BE2C (cell line): Measurements from ENCODE around the gene ANO9.

Experiments
- DNase-seq: peaks from one replicate; pipeline ENCODE4 v3.0.0-alpha.2; 2020
- H3K27me3 ChIP-seq: fragments of 250-450 bp; sonication (Bioruptor Pico); 2 replicates; pipeline ENCODE4 v1.5.1; 2020; ENCODE audit warnings: mild to moderate bottlenecking
- H3K36me3 ChIP-seq: fragments of 250-450 bp; sonication (Bioruptor Pico); 2 replicates; pipeline ENCODE4 v1.5.1; 2020; ENCODE audit warnings: mild to moderate bottlenecking
- H3K4me1 ChIP-seq: fragments of 250-450 bp; sonication (Bioruptor Pico); 2 replicates; pipeline ENCODE4 v1.5.1; 2020
- H3K4me3 ChIP-seq: 2 replicates; pipeline ENCODE4 v1.5.1; 2011; ENCODE audit warnings: low read depth, low read length
- H3K9me3 ChIP-seq: fragments of 250-450 bp; sonication (Bioruptor Pico); 2 replicates; pipeline ENCODE4 v1.5.1; 2020
- CTCF ChIP-seq: IDR thresholded peaks from 2 replicates; pipeline ENCODE4 v1.5.1; 2012; ENCODE audit warnings: mild to moderate bottlenecking, low read depth, low read length

ANO9 gene

DNA sequence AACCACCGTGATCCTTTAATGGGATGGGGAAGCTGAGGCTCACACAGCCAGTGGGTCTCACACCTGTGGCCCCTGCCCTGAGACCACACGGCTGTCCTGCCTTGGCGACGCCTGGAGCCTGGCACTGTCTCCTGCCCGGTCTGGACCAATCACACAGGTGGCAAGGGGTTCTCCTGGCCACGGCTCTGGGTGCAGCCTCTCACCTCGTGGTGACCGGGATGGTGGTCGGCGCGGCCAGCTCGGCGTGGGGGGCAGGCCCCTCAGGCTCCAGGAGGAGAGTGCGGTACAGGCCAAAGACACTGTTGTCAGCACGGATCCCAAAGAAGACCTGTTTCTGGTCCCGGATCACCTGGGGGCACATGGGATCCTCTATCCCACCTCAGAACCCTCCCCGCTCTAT, 8.7 kb downstream of the ANO9 start:
- H3K27me3 ChIP-seq: no peaks in the 10 kb centered on the region
- no peak for TF ChIP-seq CTCF
- H3K4me3 ChIP-seq: no peak overlapping the region
- no peaks in the 10 kb centered on the region for H3K4me1 ChIP-seq
- no peaks in the 10 kb centered on the region for H3K9me3 ChIP-seq
- DNase-seq: no peak
- no peaks in the 10 kb centered on the region for H3K36me3 ChIP-seq

DNA sequence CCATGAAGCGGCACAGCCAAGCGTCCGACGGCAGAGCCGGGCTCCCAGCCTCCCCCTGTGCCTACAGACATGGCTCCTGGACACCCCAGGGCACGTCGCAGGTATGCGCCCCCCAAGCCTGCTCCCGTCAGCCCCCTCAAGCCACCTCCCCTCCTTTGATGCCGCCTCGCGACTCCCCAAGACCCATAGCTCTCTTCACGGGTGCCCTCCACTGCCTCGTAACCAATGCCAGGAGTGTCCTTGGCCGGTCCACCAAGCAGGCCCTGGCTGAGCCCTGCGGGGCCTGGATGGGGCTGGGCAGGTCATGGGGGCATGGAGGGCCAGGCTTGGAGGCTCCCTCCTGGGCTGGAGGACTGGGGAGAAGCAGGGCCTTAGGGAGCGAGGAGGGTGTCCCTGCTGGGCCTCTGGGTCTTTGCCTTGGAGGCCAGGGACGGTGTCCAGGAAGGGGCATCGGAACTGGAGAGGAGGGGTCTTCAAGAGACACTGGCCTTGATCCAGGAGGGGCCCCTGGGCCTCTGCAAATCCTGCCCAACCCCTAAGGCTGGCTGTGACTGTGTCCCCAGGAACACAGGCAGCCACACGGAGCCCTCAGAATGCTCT, 9.2 kb downstream of the ANO9 start:
- Histone ChIP-seq H3K9me3 (no peaks in the 10 kb centered on the region), H3K27me3 (no peaks in the 10 kb centered on the region), H3K4me1 (no peaks in the 10 kb centered on the region), H3K36me3 (no peaks in the 10 kb centered on the region), H3K4me3 (no peak overlapping the region)
- DNase-seq: no peak
- no peak for TF ChIP-seq CTCF

GRCh38 chr11:431921-432320, 9.9 kb downstream of the ANO9 start:
- H3K36me3 ChIP-seq: no peaks in the 10 kb centered on the region
- H3K4me3 ChIP-seq: no peak overlapping the region
- H3K9me3 ChIP-seq: no peaks in the 10 kb centered on the region
- no peak for TF ChIP-seq CTCF
- no peak for DNase-seq
- H3K4me1 ChIP-seq: no peaks in the 10 kb centered on the region
- no peaks in the 10 kb centered on the region for H3K27me3 ChIP-seq

DNA sequence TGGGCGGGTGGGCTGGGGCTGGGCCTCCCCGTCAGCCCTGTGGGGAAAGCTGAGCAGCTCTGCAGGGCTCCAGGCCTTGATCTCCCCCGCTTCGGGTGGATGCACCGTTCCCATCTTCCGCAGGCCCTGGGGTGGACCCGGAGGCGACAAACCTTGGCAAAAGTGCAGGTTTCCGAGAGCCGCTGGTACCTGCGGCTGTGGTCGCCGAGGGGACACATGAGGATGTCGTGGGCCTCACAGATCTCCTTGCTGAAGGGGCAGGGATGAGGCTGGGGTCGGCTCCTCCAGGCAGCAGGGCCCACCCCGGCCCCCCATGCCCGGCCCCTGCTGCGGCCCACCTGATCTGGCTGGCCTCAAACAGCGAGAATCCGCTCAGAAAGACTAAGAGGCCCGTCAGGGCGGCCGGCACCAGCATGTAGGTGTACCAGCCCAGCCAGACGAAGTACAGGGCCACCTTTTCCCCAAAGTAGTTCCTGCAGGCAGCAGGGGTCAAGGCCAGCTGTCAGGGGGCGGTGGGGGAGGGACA, 11.8 kb downstream of the ANO9 start:
- Histone ChIP-seq H3K27me3 (no peaks in the 10 kb centered on the region), H3K36me3 (no peaks in the 10 kb centered on the region), H3K9me3 (no peaks in the 10 kb centered on the region), H3K4me3 (no peak overlapping the region), H3K4me1 (no peaks in the 10 kb centered on the region)
- no peak for TF ChIP-seq CTCF
- peak; percentile 8 for DNase-seq

GRCh38 chr11:429391-429790, 12.4 kb downstream of the ANO9 start:
- peaks cover 3% of the 10 kb centered on the region; the same call in 1 of the 2 replicates for H3K27me3 ChIP-seq
- no peaks in the 10 kb centered on the region for H3K36me3 ChIP-seq
- no peak for DNase-seq
- no peak for TF ChIP-seq CTCF
- H3K4me3 ChIP-seq: no peak overlapping the region
- H3K4me1 ChIP-seq: no peaks in the 10 kb centered on the region
- no peaks in the 10 kb centered on the region for H3K9me3 ChIP-seq

- Histone ChIP-seq H3K27me3 (peaks cover 7% of the 10 kb centered on the region; the same call in 1 of the 2 replicates), H3K9me3 (no peaks in the 10 kb centered on the region), H3K4me3 (no peak overlapping the region), H3K4me1 (no peaks in the 10 kb centered on the region), H3K36me3 (no peaks in the 10 kb centered on the region)
- no peak for TF ChIP-seq CTCF
- DNase-seq: no peak
Observed at GRCh38 chr11:428295-428694, 13.5 kb downstream of the ANO9 start.
